Stomach (tissue), 4 donors: ENCODE data around the gene B3GNT7.

ENCODE experiments used
- EP300 ChIP-seq: sonication (generic); formaldehyde crosslinking; IDR thresholded peaks from one replicate; pipeline ENCODE4 v1.6.1; 2017; ENCODE audit warnings: antibody characterized with exemption
- POLR2A ChIP-seq, 4 donors: fragments of 450-650 bp; IDR thresholded peaks; one replicate each; pipeline ENCODE4 v1.6.1; 2016; ENCODE audit warnings: antibody characterized with exemption in 4 of 4, control low read depth in 2 of 4, mild to moderate bottlenecking in 1 of 4, moderate library complexity in 1 of 4
- POLR2AphosphoS5 ChIP-seq, 3 donors: sonication (generic); formaldehyde crosslinking; IDR thresholded peaks; one replicate each; pipeline ENCODE4 v1.6.1; 2016; ENCODE audit warnings: antibody characterized with exemption in 3 of 3
- TF ChIP-seq, protein P1 (sequence below), 7 experiments: fragments of 450-650 bp in 4 of 7; fragments of 200-600 bp in 3 of 7; sonication (generic) in 3 of 7; IDR thresholded peaks; one replicate each; pipeline ENCODE4 v1.5.1; 2016 to 2019; ENCODE audit warnings: antibody characterized with exemption in 7 of 7, control low read depth in 2 of 7, mild to moderate bottlenecking in 1 of 7

DNA sequence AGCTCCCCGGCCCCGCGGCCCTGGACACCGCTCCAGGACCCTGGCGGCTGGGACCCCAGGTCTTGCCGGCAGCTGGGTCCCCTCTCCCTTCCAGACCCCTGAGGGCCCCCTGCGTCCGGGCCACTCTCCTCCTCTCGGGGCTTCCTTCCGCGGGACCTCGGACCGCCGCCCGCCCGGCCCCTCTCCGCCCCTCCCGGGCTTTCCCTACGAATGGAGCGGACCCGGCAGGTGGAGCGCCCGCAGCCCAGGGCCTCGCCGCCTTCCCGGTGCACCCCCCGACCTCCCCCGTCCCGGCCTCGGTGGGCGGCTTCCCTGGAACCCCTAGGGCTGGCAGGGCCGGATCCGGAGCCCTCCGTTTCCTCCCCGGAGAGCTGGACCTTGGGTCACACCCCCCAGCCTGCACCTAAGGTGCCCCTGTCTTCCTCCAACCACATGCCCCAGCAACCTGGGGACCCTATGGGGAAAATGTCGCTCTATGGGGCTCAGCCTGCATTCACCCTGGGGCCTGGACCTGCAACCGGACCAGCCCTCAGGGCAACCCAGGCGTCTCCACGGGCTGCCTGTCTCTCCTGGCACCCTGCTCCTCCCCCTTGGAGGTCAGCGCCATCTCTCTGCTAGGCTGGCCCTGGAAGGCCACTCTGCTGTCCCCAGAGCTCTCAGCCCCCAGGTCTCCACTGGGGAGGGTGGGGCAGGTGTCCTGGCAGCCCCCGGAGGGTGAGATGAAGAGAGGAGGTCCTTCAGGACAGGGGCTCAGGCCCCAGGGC is 730 bp downstream of the B3GNT7 start:
- TF ChIP-seq, protein P1, sequence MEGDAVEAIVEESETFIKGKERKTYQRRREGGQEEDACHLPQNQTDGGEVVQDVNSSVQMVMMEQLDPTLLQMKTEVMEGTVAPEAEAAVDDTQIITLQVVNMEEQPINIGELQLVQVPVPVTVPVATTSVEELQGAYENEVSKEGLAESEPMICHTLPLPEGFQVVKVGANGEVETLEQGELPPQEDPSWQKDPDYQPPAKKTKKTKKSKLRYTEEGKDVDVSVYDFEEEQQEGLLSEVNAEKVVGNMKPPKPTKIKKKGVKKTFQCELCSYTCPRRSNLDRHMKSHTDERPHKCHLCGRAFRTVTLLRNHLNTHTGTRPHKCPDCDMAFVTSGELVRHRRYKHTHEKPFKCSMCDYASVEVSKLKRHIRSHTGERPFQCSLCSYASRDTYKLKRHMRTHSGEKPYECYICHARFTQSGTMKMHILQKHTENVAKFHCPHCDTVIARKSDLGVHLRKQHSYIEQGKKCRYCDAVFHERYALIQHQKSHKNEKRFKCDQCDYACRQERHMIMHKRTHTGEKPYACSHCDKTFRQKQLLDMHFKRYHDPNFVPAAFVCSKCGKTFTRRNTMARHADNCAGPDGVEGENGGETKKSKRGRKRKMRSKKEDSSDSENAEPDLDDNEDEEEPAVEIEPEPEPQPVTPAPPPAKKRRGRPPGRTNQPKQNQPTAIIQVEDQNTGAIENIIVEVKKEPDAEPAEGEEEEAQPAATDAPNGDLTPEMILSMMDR (IDR thresholded peaks at IDR 0.05): no peak
- no peak for TF ChIP-seq POLR2A (IDR thresholded peaks at IDR 0.05)
- TF ChIP-seq EP300: no peak
- TF ChIP-seq POLR2AphosphoS5 (IDR thresholded peaks at IDR 0.05): no peak
